Psoas muscle (tissue), 8 donors: ENCODE measurements around the gene C1orf198. TPM values are rescaled to one million over a fixed set of nuclear protein-coding genes. Genes with fewer than 3 reads are reported as not detected.

ENCODE experiments used
- ATAC-seq, 4 donors: fragments of 200-7000 bp; cut with Tn5 transposase; one replicate each; pipeline ENCODE4 v1.9.1; 2020; ENCODE audit warnings: moderate library complexity in 3 of 4, mild to moderate bottlenecking in 2 of 4
- DNase-seq, 2 donors: peaks; one replicate each; pipeline ENCODE4 v3.0.0-alpha.2; 2020
- H3K27ac ChIP-seq: fragments of 200-600 bp; one replicate; pipeline ENCODE4 v1.8.0; 2022
- H3K27me3 ChIP-seq, 3 donors: fragments of 200-600 bp in 1 of 3; one replicate each; pipeline versions ENCODE4 v1.6.1 to v1.8.0; 2013 to 2022; ENCODE audit warnings: low read length in 2 of 3, mild to moderate bottlenecking in 2 of 3, moderate library complexity in 1 of 3; ENCODE audit not compliant: insufficient read depth in 3 of 3
- H3K36me3 ChIP-seq, 2 donors: fragments of 200-600 bp in 1 of 2; one replicate each; pipeline versions ENCODE4 v1.6.1 to v1.8.0; 2013 to 2022; ENCODE audit warnings: low read depth in 1 of 2, mild to moderate bottlenecking in 1 of 2, moderate library complexity in 1 of 2; ENCODE audit not compliant: insufficient read depth in 1 of 2
- H3K4me1 ChIP-seq: fragments of 200-600 bp; one replicate; pipeline ENCODE4 v1.8.0; 2022
- H3K4me3 ChIP-seq: fragments of 200-600 bp; one replicate; pipeline ENCODE4 v1.8.0; 2022; ENCODE audit warnings: mild to moderate bottlenecking
- H3K9me3 ChIP-seq: fragments of 200-600 bp; one replicate; pipeline ENCODE4 v1.8.0; 2022
- WGBS, 3 donors: extraction: QIAGEN DNeasy Blood & Tissue Kit; methylation state at CpG; one replicate each; pipeline versions ENCODE4 v1.1.6 to v1.1.7; 2013; 5-methylcytosine and 5-hydroxymethylcytosine counted together
- intact Hi-C, 2 donors: fragments of 100-400 bp; cut with DNase I; formaldehyde crosslinking; loops; one replicate each; pipeline versions ENCODE4 v1.11.0 to v1.14.2; 2022
- polyA plus RNA-seq, 3 donors: library from polyadenylated mRNA; stranded (reverse); fragments of 200-250 nt; gene quantifications; one replicate each; pipeline ENCODE4 v1.2.3, GENCODE V29; 2013
- total RNA-seq, 4 donors: library from RNA; stranded (reverse); fragmentation: NEBNext Ultra II Directional in 2 of 4; extraction: Animal tissue kit (Norgen Biotek cat#: 25700) in 2 of 4; gene quantifications; one replicate each; pipeline versions ENCODE4 v1.2.1 to v1.2.4, GENCODE V29; 2021 to 2023
- TF ChIP-seq, protein P1 (sequence below): fragments of 200-600 bp; IDR thresholded peaks from one replicate; pipeline ENCODE4 v1.8.0; 2022; ENCODE audit warnings: antibody characterized with exemption
- donor health status: healthy with polysubstance abuse.
- donor health status: DM: no; HTN: no; CAD: no; lungs with moderate emphysema.
- donor health status: Bipolar disorder and iron deficiency.
- donor health status: healthy.
- donor health status: DM: yes; HTN: yes; CAD: no.
- donor health status: DM: no; HTN: no; CAD: no.
- donor health status: DM: no; HTN: no; CAD: no.
- donor health status: DM: yes; HTN: yes; CAD: no.

C1orf198 gene
- total and polyA plus RNA-seq, 7 donors, result 32.0 to 122 (median 81.8) TPM

DNA sequence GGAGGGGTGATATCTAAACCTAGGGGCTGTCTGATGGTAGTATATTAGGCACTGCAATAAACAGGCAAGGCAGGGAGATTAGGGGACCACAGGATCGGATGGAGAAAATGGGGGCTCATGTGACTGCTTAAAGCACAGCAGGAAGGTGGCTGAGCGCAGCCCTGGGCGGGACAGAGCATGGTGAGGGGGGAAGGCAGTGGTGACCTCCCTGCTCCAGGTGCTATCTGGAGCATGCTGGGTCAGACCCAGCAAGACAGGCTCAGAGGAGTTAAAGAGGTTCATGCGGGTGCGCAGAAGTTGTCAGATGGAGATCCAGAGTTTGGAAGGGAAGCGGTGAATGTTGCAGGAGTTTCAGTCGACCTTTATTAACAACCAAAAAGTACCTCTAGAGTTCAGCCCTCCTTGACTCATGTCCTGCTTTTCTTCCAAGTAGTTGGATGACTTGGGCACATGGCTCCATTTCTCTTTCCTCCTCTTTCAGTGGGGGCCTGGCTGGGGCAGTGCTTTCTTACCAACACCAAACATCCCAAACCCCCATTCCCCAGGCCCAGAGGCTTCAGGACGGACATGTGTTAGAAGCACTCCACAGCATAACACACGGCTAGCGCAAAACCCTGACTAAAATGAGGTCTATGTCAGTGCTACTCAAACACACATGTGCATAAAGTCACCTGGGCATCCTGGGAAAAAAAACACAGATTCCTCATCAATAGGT is 79.6 kb downstream of the C1orf198 start:
- H3K27me3 ChIP-seq, result no peaks in the 10 kb centered on the region
- TF ChIP-seq, protein P1, sequence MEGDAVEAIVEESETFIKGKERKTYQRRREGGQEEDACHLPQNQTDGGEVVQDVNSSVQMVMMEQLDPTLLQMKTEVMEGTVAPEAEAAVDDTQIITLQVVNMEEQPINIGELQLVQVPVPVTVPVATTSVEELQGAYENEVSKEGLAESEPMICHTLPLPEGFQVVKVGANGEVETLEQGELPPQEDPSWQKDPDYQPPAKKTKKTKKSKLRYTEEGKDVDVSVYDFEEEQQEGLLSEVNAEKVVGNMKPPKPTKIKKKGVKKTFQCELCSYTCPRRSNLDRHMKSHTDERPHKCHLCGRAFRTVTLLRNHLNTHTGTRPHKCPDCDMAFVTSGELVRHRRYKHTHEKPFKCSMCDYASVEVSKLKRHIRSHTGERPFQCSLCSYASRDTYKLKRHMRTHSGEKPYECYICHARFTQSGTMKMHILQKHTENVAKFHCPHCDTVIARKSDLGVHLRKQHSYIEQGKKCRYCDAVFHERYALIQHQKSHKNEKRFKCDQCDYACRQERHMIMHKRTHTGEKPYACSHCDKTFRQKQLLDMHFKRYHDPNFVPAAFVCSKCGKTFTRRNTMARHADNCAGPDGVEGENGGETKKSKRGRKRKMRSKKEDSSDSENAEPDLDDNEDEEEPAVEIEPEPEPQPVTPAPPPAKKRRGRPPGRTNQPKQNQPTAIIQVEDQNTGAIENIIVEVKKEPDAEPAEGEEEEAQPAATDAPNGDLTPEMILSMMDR, result no peak
- no peaks in the 10 kb centered on the region for H3K4me1 ChIP-seq
- ATAC-seq (no peak), DNase-seq (no peak)
- intact Hi-C loops, result no loop called here
- no peak overlapping the region for H3K27ac ChIP-seq
- no peaks in the 10 kb centered on the region for H3K36me3 ChIP-seq
- no peaks in the 10 kb centered on the region for H3K9me3 ChIP-seq
- 86 to 93% (median 92%) methylated on average over 10 of the region's 10 CpGs for WGBS, 3 donors
- no peak overlapping the region for H3K4me3 ChIP-seq

DNA sequence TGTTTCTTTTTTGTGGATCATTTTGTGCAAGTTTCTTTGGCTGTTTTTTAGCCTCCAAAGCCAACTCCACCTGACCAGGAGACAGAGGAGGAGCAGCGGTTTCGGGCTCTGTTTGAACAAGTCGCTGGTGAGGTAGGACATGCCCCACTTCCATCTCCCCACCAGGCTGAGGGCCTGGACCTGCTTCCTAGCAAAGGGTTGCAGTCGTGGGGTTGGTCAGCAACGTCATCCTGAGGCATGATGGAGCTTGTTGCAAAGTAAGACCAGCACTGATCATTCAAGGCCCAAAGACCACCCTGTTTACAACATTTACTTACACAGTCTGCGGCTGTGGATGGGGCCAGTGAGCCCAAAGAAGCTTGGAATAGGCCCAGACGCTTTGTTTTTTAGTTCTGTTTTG is 80.8 kb downstream of the C1orf198 start:
- H3K36me3 ChIP-seq, result no peaks in the 10 kb centered on the region
- TF ChIP-seq, protein P1, result no peak
- H3K4me1 ChIP-seq, result no peaks in the 10 kb centered on the region
- ATAC-seq (no peak), DNase-seq (no peak)
- H3K27me3 ChIP-seq, result no peaks in the 10 kb centered on the region
- no peak overlapping the region for H3K27ac ChIP-seq
- intact Hi-C loops, result no loop called here
- H3K9me3 ChIP-seq, result no peaks in the 10 kb centered on the region
- H3K4me3 ChIP-seq, result no peak overlapping the region
- WGBS, 3 donors, result 87 to 91% (median 87%) methylated on average over 7 of the region's 7 CpGs

Other genes starting within 250 kb of the C1orf198 start
- 10 to 100 TPM; 17.5 to 30.5 (median 25.0) TPM for gene COG2, start 226.0 kb downstream of the C1orf198 start, total RNA-seq
- 10 to 100 TPM; 11.9 to 30.5 (median 15.3) TPM for gene COG2, start 226.0 kb downstream of the C1orf198 start, polyA plus RNA-seq
- gene AGT, start 154.4 kb downstream of the C1orf198 start, total RNA-seq, result 10 to 100 TPM; 36.1 to 61.7 (median 48.8) TPM
- 100 to 1,000 TPM in 1 of 3 donors, 10 to 100 TPM in 1, 1 to 10 TPM in 1; 9.2 to 187 (median 36.8) TPM for gene AGT, start 154.4 kb downstream of the C1orf198 start, polyA plus RNA-seq
- gene CAPN9, start 121.1 kb downstream of the C1orf198 start, total RNA-seq, result not detected
- gene CAPN9, start 121.1 kb downstream of the C1orf198 start, polyA plus RNA-seq, result under 1 TPM in 1 of 3 donors, not detected in 2; 0.03 TPM
- 10 to 100 TPM in 2 of 4 donors, 1 to 10 TPM in 2; 7.6 to 14.3 (median 9.5) TPM for gene TTC13, start 110.3 kb upstream of the C1orf198 start, total RNA-seq
- gene TTC13, start 110.3 kb upstream of the C1orf198 start, polyA plus RNA-seq, result 10 to 100 TPM in 2 of 3 donors, 1 to 10 TPM in 1; 9.3 to 24.2 (median 11.5) TPM
- 10 to 100 TPM in 3 of 4 donors, 1 to 10 TPM in 1; 7.9 to 18.7 (median 12.2) TPM for gene ARV1, start 110.6 kb upstream of the C1orf198 start, total RNA-seq
- 10 to 100 TPM; 12.6 to 22.5 (median 21.8) TPM for gene ARV1, start 110.6 kb upstream of the C1orf198 start, polyA plus RNA-seq
- gene FAM89A, start 171.7 kb upstream of the C1orf198 start, total RNA-seq, result 1 to 10 TPM; 2.7 to 6.3 (median 4.6) TPM
- 1 to 10 TPM; 2.9 to 5.1 (median 4.2) TPM for gene FAM89A, start 171.7 kb upstream of the C1orf198 start, polyA plus RNA-seq